Measurements from ENCODE around the gene NUF2.
"Not testable (repeated sequence)": the region's sequence is repeated elsewhere in the genome, so short reads cannot be mapped to it uniquely, and the experiment has no call there.

Gene NUF2

DNA sequence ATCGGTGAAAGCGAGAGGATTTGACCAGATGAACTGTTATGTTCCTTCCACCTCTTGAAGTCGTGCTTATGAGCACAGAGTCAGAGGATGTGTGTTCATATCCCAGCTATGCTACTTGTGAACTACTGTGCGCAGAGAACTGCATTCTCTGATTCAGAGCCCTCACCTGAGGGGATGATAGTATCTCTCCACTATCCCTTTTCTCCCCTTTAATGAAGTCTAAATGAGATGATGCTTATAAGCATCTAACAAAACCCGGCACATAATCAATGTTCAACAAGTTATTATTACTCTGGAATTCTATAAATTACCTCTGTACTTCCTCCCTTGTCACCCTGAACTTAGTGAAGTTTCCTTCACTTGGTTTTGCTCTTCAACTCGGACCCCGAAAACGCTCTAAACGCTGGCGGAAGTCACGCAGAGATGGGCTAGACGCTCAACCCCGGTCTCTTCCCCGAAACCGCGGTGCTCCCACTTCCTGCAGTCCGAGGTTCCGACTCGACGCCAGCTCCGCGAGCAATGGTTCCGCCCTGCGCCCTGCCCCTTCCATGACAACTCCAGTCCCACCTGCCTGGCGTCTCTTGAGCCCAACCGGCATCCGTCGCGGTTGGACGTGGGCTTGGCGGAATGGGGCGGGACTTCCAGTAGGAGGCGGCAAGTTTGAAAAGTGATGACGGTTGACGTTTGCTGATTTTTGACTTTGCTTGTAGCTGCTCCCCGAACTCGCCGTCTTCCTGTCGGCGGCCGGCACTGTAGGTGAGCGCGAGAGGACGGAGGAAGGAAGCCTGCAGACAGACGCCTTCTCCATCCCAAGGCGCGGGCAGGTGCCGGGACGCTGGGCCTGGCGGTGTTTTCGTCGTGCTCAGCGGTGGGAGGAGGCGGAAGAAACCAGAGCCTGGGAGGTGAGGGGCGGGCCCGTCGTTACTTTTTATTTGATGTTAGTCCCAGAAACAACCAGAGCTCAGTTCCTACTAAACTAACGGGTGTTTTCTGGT is at the start of gene NUF2:
NUF2 (plus strand) TSS at position 644 of the 995 bp plus-strand sequence. CDS start 4,098 bp downstream, outside the sequence.
- DNase-seq = peak; percentile 99

- DNase-seq = no peak
Observed at GRCh38 chr1:163273766-163274441, 47.9 kb upstream of the NUF2 start.

- DNase-seq = no peak
Observed at GRCh38 chr1:163275222-163275621, 46.5 kb upstream of the NUF2 start.

- no peak for DNase-seq
Observed at GRCh38 chr1:163278602-163279001, 43.2 kb upstream of the NUF2 start.

DNA sequence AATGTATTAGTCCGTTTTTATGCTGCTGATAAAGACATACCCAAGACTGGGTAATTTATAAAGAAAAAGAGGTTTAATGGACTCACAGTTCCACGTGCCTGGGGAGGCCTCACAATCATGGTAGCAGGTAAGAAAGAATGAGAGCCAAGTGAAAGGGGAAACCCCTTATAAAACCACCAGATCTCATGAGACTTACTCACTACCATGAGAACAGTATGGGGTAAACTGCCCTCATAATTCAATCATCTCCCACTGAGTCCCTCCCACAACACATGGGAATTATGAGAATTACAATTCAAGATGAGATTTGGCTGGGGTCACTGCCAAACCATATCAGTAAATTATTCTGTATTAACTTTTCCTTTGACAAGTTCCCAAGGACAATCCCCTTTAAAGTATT is 36.9 kb upstream of the NUF2 start:
- DNase-seq = not testable (repeated sequence)

- no peak for DNase-seq
Observed at GRCh38 chr1:163290025-163290640, 31.6 kb upstream of the NUF2 start.

GRCh38 chr1:163291461-163291860 is 30.3 kb upstream of the NUF2 start:
- no peak for DNase-seq

DNA sequence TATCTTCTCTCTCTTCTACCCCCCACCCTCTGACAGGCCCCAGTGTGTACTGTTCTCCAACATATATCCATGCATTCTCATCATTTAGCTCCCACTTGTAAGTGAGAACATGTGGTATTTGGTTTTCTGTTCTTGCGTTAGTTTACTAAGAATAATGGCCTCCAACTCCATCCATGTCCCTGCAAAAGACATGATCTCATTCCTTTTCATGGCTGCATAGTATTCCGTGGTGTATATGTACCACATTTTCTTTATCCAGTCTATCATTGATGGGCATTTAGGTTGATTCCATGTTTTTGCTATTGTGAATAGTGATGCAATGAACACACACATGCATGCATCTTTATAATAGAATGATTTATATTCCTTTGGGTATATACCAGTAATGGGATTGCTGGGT is 29.6 kb upstream of the NUF2 start:
- DNase-seq = not testable (repeated sequence)

- DNase-seq = not testable (repeated sequence)
Observed at GRCh38 chr1:163293497-163293896, 28.3 kb upstream of the NUF2 start.

DNA sequence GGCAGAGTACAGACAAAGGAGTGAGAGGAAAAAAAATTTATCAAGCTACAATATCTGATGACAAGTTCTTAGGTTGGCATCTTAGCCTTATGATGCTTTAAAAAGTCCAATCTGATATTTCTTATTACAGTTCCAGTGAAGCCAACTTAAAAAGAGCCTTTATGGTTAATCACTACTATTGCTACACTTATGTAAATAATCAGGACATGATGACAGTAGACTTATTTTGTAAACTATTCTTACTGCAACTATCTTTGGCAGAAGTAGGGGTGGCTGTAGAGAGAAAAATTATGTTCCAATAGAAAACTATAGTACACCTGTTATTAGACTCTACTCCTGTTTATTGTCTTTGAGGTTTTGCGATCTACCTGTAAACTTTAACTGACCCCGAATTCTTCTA is 25.8 kb upstream of the NUF2 start:
- no peak for DNase-seq

- DNase-seq = no peak
Observed at GRCh38 chr1:163296504-163297263, 25.1 kb upstream of the NUF2 start.

- no peak for DNase-seq
Observed at GRCh38 chr1:163298365-163298764, 23.4 kb upstream of the NUF2 start.

DNA sequence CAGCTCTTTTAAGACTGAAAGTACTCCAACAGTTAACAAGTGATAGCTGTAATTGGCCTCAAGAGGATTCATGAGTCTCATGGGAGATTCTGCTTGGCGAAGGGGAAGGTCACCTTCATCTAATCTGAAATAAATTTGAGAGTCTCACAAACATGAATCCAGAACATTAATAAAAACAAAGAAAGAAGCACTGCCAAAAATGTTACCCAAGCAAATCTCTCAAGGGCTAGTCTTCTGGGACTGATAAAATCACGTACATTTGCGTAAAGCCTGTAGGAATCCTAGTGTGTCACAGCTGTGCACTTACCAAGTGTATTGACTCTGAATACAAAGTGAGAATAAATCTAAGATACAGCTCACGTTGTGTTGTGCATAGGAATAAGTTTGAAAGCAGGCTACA is 21.2 kb upstream of the NUF2 start:
- DNase-seq = no peak

DNA sequence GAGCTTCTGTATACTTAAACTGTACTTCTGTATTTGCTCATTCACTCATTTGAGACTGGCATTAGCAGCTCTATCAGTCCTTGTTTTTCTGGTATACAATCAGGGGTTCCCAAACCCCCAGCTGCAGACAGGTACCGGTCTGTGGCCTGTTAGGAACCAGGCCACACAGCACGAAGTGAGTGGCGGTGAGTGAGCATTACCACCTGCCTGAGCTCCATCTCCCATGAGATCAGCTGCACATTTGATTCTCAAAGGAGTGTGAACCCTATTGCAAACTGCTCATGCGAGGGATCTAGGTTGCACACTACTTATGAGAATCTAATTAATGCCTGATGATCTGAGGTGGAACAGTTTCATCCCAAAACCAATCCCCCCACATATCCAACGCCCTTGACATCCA is 18.2 kb upstream of the NUF2 start:
- DNase-seq = no peak

DNA sequence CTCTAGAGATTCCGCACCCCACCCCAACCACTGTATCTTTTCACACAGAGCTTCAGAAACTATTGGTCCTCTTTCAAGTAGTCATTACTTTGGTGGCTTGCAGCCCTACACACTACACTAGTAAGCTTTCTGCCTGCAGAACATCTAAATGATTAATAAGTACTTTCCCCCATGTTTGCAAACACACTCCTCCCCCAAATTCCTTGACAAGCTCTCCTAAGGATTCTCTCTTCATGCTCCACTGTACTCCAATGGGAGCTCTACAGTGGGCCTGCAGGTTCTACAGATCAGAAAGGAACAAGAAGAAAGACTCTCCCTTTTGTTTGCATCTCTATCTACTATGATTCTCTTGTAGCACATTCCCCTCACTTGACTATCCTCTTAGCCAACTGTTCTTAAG is 16.3 kb upstream of the NUF2 start:
- no peak for DNase-seq

- DNase-seq = no peak
Observed at GRCh38 chr1:163307479-163308171, 14.1 kb upstream of the NUF2 start.

- no peak for DNase-seq
Observed at GRCh38 chr1:163308811-163309210, 12.9 kb upstream of the NUF2 start.

DNA sequence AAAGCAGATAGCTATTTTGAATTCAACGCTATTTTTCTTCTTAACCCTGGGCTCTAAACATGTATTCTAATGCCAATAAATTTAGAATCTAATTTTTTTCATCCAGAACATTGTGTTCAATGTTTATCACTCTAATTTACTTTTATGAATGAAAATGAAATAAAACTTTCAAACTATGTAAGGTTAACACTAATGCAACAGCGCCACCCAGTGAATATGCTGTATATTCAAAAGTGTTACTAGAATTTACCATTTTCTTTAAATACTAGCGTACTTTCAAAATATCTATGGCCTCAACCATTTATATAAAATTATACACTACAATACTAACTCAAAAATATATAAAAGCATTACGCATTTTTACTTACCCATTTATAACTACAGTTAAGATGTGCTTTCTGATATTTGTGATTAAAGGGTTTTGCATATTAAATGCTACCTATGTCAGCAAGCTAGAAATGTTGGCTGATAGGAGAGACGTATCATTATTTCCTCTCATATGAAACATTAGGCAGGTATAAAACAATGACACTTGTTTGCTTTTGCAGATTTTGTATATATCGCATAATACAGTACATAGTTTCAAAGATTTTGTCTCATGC is 5.9 kb upstream of the NUF2 start:
- no peak for DNase-seq

GRCh38 chr1:163320891-163321290 is 863 bp upstream of the NUF2 start:
- no peak for DNase-seq

GRCh38 chr1:163323339-163323738 is 1.6 kb downstream of the NUF2 start:
- not testable (repeated sequence) for DNase-seq

GRCh38 chr1:163331116-163331515 is 9.4 kb downstream of the NUF2 start:
- DNase-seq = no peak

DNA sequence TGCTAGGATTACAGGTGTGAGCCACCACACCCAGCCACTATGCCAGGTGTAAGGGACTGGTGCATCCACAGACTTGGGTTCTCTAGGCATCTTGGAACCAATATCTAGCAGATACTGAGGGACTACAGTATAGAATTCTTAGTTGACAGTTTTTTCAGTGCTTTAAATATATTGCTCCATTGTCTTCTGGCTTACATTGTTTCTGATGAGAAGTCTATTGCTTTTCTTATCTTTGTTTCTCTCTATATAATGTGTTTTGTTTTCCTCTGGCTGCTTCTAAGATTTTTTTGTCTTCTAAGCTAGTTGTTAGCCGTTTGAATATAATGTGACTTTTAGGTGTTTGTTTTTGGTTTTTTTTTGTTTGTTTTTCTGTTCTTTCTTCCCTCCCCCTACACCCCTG is 13.5 kb downstream of the NUF2 start:
- DNase-seq = no peak
